Umbilical cord (tissue), 2 donors: ENCODE data around the gene GPR25. TPM values are rescaled to one million over a fixed set of nuclear protein-coding genes. Genes with fewer than 3 reads are reported as not detected.
"Not testable (repeated sequence)": the region's sequence is repeated elsewhere in the genome, so short reads cannot be mapped to it uniquely, and the experiment has no call there.

ENCODE experiments used
- DNase-seq: peaks from one replicate; pipeline ENCODE4 v3.0.0-alpha.2; 2015; ENCODE audit warnings: low spot score
- total RNA-seq: library from RNA; depleted of rRNA; stranded (reverse); fragments of >200 nt; gene quantifications from one replicate; pipeline ENCODE4 v1.2.3, GENCODE V29; 2014; ENCODE audit warnings: low replicate concordance; ENCODE audit not compliant: insufficient read depth

The GPR25 gene
- total RNA-seq, 1 donor from 2014 or later = not detected

DNA sequence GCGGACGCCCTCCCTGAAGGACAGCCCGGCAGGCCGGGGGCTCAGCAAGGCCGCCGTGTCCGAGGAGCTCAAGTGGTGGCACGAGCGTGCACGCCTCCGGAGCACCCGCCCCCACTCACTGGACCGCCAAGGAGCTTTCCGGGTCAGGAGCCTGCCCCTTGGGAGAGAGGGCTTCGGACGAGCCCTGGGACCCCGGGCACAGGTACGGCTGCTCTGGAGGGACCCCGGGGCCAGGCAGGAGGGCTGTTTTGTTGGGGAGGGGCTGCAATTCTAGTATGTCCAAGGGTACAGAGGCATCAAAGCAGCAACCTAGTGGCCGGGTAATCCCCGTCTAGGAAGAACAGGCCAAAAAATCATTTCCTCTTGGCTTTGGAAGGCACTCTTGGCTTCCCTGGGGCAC lies 39.2 kb downstream of the GPR25 start:
- not testable (repeated sequence) for DNase-seq

DNA sequence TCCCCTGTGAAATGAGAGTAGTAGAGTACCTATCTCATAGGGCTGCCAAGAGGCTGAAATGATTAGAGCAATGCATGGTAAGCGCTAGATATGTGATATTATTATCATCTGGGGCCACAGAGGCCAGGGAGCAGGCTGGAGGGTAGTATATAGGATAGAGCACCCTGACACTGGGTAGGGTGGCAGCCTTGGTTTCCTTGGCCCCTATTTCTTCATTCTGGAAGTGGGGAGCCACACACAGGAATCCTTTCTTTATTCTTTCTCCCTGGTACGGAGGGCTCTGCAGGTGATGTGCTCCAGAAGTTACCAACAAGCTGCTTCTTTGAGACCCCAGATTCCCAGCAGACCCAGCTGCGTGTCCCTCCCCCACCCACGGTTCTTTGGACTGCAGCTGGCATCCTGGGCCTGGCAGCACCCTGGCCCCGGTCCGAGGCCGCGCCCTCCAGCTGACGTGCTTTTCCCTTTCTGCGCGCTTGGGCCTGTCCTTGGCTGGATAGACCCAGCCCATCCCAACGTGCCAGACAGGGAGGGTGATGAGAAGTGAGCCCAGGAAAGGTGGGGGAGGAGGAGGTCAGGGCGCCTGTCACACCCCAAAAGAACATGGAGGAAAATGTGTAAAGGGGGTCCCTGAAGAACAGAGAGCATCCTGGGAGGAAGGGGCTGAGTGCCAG lies 40.1 kb downstream of the GPR25 start:
- DNase-seq = no peak

DNA sequence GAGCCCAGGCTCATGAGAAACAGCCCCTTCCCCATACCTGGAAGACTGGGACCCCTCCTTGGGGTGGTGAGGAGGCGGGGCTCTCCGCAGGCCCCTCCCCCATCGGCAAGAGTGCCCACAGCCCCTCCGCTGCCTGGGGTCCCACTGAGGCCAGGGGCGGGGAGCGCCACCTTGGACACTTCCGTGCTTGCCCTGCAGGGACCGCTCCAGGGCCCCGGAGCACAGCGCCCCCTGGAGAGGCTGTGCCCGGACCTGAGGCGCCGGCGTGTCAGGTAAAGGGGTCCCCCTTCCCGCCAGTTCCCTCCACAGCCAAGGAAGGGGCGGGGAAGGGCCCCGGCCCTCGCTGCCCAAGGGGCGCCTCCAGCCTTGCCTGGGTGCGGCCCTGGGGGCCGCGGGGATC lies 43.4 kb downstream of the GPR25 start:
- no peak for DNase-seq

DNA sequence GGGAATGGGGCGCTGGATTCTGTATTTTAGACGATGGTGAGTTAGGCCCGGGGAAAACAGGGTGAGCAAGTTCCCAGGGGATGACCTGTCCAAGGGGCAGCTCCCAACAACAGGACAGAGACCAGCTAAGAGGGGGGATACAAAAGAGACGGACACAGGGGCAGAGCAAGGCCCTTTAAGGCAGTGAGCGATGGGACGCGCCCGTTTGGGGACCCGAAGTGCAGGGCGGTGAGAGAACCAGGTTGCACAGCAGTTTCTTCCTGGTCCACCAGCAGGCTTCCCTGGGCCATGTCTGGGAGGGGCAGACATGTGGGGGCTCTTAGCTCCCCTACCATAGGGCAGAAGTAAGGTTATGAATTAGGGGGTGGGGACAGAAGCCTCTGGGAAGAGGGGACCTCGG lies 43.9 kb downstream of the GPR25 start:
- DNase-seq = no peak

DNA sequence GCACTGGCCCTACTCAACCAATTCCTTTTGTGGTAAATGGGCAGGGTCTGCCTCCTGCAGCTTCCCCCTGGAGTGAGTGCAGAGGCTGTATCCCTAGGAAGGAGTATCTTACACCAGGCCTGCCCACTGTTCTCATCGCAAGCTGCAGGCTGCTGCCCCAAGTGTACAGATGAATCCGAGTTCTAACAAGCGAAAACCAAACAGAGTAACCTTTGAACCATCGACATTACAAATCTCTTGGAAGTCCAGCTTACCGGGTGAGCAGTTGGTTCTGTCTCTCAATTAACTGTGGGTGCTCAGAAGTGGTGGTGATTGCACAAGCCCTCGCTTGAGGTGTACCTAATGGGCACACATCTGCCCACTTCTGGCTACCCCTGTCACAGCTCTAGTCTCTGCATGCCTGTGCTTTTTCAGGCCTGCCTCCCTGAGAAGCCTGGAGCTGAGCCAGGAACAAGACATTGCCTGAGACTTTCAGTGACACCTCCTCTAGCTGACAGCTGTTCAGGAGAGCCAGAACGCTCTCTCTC lies 44.6 kb downstream of the GPR25 start:
- DNase-seq = peak; percentile 47

DNA sequence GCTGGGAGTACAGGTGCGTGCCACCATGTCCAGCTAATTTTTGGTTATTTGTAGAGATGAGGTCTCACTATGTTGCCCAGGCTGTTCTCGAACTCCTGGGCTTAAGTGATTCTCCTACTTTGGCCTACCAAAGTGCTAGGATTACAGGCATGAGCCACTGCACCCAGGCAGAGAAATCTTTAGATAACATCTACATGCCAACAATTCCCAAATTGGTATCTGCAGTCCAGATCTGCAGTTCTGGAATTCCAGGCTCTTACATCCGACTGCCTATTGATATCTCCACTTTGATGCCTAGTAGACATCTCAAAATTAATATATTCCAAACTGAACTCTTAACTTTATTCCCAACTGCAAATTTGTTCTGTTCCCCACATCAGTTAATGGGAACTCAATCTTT lies 45.2 kb downstream of the GPR25 start:
- no peak for DNase-seq

DNA sequence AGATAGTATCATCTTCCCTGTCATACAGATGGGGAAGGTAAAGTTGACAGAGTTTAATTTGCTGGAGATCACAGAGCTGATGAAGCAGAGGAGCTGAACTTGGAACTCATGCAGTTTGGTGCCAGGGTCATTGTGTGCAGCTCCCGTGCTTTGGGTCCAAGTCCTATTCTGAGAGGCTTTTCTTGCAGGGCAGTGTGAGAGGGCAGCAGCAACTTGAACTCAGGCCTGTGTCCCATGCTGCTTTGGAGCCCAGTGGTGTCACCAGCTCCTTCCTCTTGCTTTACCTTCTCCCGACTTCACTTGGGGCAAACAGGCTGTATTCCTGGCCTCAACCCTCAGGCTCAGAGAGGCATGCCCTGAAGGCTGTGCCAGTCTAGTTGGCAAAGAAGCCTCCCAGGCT lies 46.6 kb downstream of the GPR25 start:
- DNase-seq = no peak

DNA sequence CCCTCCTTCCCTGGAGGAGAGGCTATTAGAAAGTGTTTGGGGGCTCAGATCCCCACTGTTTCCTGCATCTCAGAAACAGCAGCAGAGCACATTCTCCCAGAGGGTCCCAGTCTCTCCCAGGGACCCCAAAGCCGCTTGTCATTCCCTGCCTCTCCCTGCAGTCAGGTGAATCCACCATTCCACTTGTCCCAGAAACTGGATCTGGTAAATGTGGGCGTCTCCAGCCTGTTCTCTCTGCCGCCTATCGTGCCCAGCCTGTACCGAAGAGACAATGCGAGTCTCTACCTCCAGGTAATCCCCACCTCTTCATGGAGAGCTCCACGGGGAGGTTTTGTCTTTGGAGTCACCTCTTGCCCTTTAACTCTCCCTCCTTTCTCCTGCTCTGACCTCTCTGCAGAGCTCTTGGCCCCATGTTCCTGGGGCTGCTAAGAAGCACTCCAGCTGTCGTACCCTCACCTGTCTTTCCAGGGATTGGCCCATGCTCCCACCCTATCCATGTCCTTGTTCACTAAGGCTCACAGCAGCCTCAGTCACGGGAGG lies 48.9 kb downstream of the GPR25 start:
- DNase-seq = no peak

DNA sequence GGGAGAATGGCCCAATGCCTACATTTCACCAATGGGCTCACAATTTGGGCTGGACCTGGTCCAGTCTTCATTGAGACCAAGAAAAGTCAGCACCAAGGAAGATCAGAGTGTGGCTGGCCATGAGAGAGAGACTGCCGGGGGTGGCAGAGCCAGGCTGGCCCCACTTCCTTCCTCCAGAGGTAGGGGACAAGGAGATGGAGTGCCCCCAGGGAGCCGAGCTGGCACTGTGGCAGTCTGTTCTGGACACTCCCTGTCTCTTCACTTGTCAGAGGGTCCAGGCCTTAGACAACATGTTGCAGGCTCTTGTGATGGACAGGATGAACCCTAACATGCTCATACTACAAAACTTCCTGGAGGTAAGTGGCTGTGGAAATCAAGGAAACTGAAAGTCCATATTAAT lies 49.6 kb downstream of the GPR25 start:
- DNase-seq = no peak

DNA sequence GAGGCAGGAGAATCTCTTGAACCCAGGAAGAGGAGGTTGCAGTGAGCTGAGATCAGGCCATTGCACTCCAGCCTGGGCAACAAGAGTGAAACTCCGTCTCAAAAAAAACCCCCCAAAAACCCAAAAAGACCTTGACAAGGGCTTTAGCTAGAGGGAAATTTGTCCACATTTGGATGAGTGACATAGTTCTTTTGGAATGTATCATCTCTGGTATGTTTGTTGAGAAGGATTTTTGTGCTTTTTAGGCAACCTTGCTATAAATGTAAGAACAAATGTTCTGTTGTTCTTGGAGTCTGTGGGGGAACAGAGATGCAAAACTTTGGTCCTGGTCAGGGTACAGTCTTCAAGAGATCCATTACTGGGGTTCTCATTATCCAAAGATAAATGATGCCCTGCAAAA lies 50.8 kb downstream of the GPR25 start:
- peak; percentile 11 for DNase-seq

Other genes with a start within 250 kb of the GPR25 start
- gene DDX59, start 203.1 kb upstream of the GPR25 start, total RNA-seq = 26.2 TPM
- 36.1 TPM for gene CAMSAP2, start 134.1 kb upstream of the GPR25 start, total RNA-seq
- 3.6 TPM for gene INAVA, start 21.9 kb downstream of the GPR25 start, total RNA-seq
- 3.4 TPM for gene KIF21B, start 150.7 kb downstream of the GPR25 start, total RNA-seq
- gene CACNA1S, start 239.4 kb downstream of the GPR25 start, total RNA-seq = 0.96 TPM